OCI-LY7 (cell line): ENCODE measurements around the gene KRT6B.

Experiments used
- EZH2phosphoT487 ChIP-seq: fragments of 200-600 bp; sonication (generic); IDR thresholded peaks from 2 replicates; pipeline ENCODE4 v1.6.1; 2018; ENCODE audit warnings: low read depth, borderline replicate concordance, mild to moderate bottlenecking, mixed run types, antibody characterized with exemption, low read length, moderate library complexity, mixed read lengths
- TF ChIP-seq, protein P1 (sequence below): fragments of 200-600 bp; sonication (generic); conservative IDR thresholded peaks from 2 replicates; pipeline ENCODE4 v1.5.1; 2014; ENCODE audit warnings: mild to moderate bottlenecking, antibody characterized with exemption, low read length, moderate library complexity, mixed read lengths

DNA sequence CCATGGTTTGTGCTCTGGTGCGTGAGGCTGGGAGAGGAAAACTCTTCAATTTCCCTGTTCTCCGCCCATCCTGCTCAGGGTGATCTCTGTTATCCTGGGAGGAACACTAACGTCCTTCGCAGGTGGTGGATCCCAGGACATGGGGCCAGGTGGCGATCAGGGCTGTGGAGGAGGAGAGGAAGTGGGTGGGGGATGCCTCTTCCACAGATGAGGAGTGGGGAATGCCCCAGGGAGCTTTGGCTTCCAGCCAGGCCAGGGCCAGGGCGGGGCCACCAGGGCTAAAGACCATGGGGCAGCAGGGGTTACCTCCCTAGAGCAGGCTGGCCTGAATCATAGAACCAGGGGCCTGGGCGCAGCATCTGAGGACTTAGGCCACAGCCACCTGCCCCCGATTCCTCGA is 14.4 kb downstream of the KRT6B start:
- TF ChIP-seq, protein P1, sequence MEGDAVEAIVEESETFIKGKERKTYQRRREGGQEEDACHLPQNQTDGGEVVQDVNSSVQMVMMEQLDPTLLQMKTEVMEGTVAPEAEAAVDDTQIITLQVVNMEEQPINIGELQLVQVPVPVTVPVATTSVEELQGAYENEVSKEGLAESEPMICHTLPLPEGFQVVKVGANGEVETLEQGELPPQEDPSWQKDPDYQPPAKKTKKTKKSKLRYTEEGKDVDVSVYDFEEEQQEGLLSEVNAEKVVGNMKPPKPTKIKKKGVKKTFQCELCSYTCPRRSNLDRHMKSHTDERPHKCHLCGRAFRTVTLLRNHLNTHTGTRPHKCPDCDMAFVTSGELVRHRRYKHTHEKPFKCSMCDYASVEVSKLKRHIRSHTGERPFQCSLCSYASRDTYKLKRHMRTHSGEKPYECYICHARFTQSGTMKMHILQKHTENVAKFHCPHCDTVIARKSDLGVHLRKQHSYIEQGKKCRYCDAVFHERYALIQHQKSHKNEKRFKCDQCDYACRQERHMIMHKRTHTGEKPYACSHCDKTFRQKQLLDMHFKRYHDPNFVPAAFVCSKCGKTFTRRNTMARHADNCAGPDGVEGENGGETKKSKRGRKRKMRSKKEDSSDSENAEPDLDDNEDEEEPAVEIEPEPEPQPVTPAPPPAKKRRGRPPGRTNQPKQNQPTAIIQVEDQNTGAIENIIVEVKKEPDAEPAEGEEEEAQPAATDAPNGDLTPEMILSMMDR: no peak
- TF ChIP-seq EZH2phosphoT487: no peak
